HPDE6-E6E7 (cell line): ENCODE measurements around the gene KLK4.
"Not testable (repeated sequence)": the region's sequence is repeated elsewhere in the genome, so short reads cannot be mapped to it uniquely, and the experiment has no call there.

Source experiments
- DNase-seq: peaks from one replicate; pipeline ENCODE4 v3.0.0; 2011; ENCODE audit warnings: missing footprints; ENCODE audit errors: extremely low spot score

The KLK4 gene

GRCh38 chr19:50912727-50913716, 1.8 kb upstream of the KLK4 start:
- no peak for DNase-seq

- DNase-seq, result no peak
Observed at GRCh38 chr19:50912102-50912599, 956 bp upstream of the KLK4 start.

- DNase-seq, result no peak
Observed at GRCh38 chr19:50910722-50911121, 473 bp downstream of the KLK4 start.

- no peak for DNase-seq
Observed at GRCh38 chr19:50909240-50910070, 1.7 kb downstream of the KLK4 start.

GRCh38 chr19:50908336-50908735, 2.9 kb downstream of the KLK4 start:
- no peak for DNase-seq

GRCh38 chr19:50906217-50906616, 5.0 kb downstream of the KLK4 start:
- DNase-seq, result no peak

- no peak for DNase-seq
Observed at GRCh38 chr19:50902640-50903039, 8.6 kb downstream of the KLK4 start.

GRCh38 chr19:50899569-50899968, 11.6 kb downstream of the KLK4 start:
- no peak for DNase-seq

- no peak for DNase-seq
Observed at GRCh38 chr19:50898018-50898417, 13.2 kb downstream of the KLK4 start.

- DNase-seq, result no peak
Observed at GRCh38 chr19:50897612-50898011, 13.6 kb downstream of the KLK4 start.

GRCh38 chr19:50897191-50897607, 14.0 kb downstream of the KLK4 start:
- DNase-seq, result no peak

GRCh38 chr19:50896591-50897190, 14.5 kb downstream of the KLK4 start:
- peak; percentile 27 for DNase-seq

- DNase-seq, result not testable (repeated sequence)
Observed at GRCh38 chr19:50896089-50896590, 15.1 kb downstream of the KLK4 start.

- DNase-seq, result no peak
Observed at GRCh38 chr19:50894478-50895356, 16.5 kb downstream of the KLK4 start.

- DNase-seq, result no peak
Observed at GRCh38 chr19:50893047-50893736, 18.0 kb downstream of the KLK4 start.

GRCh38 chr19:50891253-50891625, 20.0 kb downstream of the KLK4 start:
- DNase-seq, result no peak

- peak; percentile 21 for DNase-seq
Observed at GRCh38 chr19:50890422-50891252, 20.6 kb downstream of the KLK4 start.

GRCh38 chr19:50889638-50890037, 21.6 kb downstream of the KLK4 start:
- no peak for DNase-seq

GRCh38 chr19:50882188-50882587, 29.0 kb downstream of the KLK4 start:
- DNase-seq, result no peak
